Calu3 (cell line): ENCODE results near the gene ACOT6. TPM values are rescaled to one million over a fixed set of nuclear protein-coding genes. Genes with fewer than 3 reads are reported as not detected.

ENCODE experiments used
- BruUV-seq: library from RNA; stranded (reverse); fragments of 400-500 nt; replicated peaks from 2 replicates; lab custom pipeline; 2021; lab: Mats Ljungman, UMichigan
- CTCF ChIA-PET: fragments of 300-600 bp; sonication (Branson Sonifier 250); formaldehyde crosslinking; loops from one replicate; lab custom pipeline; 2022; ENCODE audit warnings: antibody characterized with exemption; lab: Charles Lee
- DNase-seq: peaks from one replicate; pipeline ENCODE4 v3.0.0; 2022
- H3K27ac Mint-ChIP-seq: one replicate; pipeline ENCODE4 v1.8.0; 2022; ENCODE audit warnings: mixed read lengths; ENCODE audit not compliant: unreplicated experiment
- H3K27me3 Mint-ChIP-seq: one replicate; pipeline ENCODE4 v1.8.0; 2022; ENCODE audit warnings: mixed read lengths; ENCODE audit not compliant: unreplicated experiment
- H3K36me3 Mint-ChIP-seq: one replicate; pipeline ENCODE4 v1.8.0; 2022; ENCODE audit warnings: mild to moderate bottlenecking, moderate library complexity, mixed read lengths; ENCODE audit not compliant: insufficient read depth, unreplicated experiment
- H3K4me1 Mint-ChIP-seq: one replicate; pipeline ENCODE4 v1.8.0; 2022; ENCODE audit warnings: mild to moderate bottlenecking, low read depth, mixed read lengths; ENCODE audit not compliant: unreplicated experiment
- H3K4me3 Mint-ChIP-seq: one replicate; pipeline ENCODE4 v1.8.0; 2022; ENCODE audit warnings: mild to moderate bottlenecking, low read depth, moderate library complexity, mixed read lengths; ENCODE audit not compliant: unreplicated experiment
- H3K9me3 Mint-ChIP-seq: one replicate; pipeline ENCODE4 v1.8.0; 2022; ENCODE audit warnings: low read depth, mixed read lengths; ENCODE audit not compliant: unreplicated experiment
- intact Hi-C: fragments of 100-400 bp; cut with micrococcal nuclease; formaldehyde crosslinking; loops from one replicate; pipeline ENCODE4 v1.10.0; 2022; ENCODE audit not compliant: unreplicated experiment
- total RNA-seq: library from RNA; stranded (reverse); gene quantifications from 2 replicates; pipeline ENCODE4 v1.2.3, GENCODE V29; 2022
- TF ChIP-seq, protein P1 (sequence below): fragments of 200-600 bp; IDR thresholded peaks from one replicate; pipeline ENCODE4 v1.8.0; 2022; ENCODE audit warnings: antibody characterized with exemption; ENCODE audit not compliant: unreplicated experiment

ACOT6 gene
- total RNA-seq, 1 experiment from 2014 or later: not detected

DNA sequence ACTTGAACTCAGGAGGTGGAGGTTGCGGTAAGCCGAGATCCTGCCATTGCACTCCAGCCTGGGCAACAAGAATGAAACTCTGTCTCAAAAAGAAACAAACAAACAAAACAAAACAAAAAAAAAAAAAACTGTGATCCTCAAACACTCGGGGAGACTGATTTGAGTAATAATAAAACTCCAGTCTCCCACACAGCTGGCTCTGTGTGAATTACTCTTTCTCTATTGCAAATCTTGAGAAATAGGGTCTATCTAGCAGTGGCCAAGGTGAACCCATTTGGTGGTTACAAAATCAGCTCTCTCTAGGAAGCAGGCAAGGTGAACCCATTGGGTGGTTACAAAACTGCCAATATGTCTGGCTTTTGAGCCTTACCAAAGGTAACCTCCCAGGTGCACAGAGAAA lies 6.0 kb upstream of the ACOT6 start:
- CTCF ChIA-PET: no interaction called here
- no peak overlapping the region for H3K27ac Mint-ChIP-seq
- H3K36me3 Mint-ChIP-seq: no peaks in the 10 kb centered on the region

DNA sequence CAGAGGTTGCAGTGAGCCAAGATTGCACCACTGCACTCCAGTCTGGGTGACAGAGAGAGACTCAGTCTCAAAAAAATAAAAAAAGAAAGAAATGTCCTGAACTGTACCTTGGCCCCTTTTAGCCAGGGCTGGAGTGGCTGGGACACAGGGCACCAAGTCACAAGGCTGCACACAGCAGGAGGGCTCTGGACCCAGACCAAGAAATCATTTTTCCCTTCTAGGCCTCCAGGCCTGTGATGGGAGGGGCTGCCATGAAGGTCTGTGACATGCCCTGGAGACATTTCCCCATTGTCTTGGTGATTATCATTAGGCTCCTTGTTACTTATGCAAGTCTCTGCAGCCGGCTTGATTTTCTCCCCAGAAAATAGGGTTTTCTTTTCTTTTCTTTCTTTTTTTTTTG lies 5.1 kb upstream of the ACOT6 start:
- BruUV-seq: no TSS peak
- H3K36me3 Mint-ChIP-seq: peaks cover 4% of the 10 kb centered on the region
- no peaks in the 10 kb centered on the region for H3K27me3 Mint-ChIP-seq
- no peaks in the 10 kb centered on the region for H3K9me3 Mint-ChIP-seq
- DNase-seq: no peak
- H3K4me3 Mint-ChIP-seq: no peak overlapping the region
- TF ChIP-seq, protein P1, sequence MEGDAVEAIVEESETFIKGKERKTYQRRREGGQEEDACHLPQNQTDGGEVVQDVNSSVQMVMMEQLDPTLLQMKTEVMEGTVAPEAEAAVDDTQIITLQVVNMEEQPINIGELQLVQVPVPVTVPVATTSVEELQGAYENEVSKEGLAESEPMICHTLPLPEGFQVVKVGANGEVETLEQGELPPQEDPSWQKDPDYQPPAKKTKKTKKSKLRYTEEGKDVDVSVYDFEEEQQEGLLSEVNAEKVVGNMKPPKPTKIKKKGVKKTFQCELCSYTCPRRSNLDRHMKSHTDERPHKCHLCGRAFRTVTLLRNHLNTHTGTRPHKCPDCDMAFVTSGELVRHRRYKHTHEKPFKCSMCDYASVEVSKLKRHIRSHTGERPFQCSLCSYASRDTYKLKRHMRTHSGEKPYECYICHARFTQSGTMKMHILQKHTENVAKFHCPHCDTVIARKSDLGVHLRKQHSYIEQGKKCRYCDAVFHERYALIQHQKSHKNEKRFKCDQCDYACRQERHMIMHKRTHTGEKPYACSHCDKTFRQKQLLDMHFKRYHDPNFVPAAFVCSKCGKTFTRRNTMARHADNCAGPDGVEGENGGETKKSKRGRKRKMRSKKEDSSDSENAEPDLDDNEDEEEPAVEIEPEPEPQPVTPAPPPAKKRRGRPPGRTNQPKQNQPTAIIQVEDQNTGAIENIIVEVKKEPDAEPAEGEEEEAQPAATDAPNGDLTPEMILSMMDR: no peak
- no peak overlapping the region for H3K27ac Mint-ChIP-seq
- H3K4me1 Mint-ChIP-seq: peaks cover 6% of the 10 kb centered on the region
- CTCF ChIA-PET: interaction anchor here (0.6 kb wide), 1 partner anchor 15 kb away, joined by 3 read pairs; no protein-coding TSS in a partner anchor
- intact Hi-C loops: no loop called here

More for the DNA sequence above, 6.0 kb upstream of the ACOT6 start:
- intact Hi-C loops: no loop called here
- Mint-ChIP-seq H3K4me1 (peaks cover 9% of the 10 kb centered on the region), H3K4me3 (no peak overlapping the region), H3K9me3 (no peaks in the 10 kb centered on the region), H3K27me3 (no peaks in the 10 kb centered on the region)
- TF ChIP-seq, protein P1: no peak
- no TSS peak for BruUV-seq
- DNase-seq: no peak

DNA sequence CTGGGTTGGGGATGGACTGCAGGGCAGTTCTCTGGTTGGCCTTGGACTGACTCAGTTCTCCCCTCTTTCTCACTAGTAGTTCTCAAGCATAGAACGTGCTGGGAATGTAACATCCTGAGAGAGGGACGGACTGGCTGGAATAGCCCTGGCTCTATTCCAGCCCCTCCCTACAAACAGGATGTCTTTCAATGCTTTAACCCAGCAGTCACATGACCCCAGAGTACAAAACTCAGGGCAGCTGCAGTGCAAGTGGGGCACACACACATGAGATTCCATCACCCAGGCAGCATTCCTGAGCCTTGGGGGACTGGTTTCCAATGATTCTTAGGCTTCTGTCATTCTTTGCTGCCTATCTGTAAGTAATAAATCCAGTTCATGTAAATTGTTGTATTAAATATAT lies 1.6 kb upstream of the ACOT6 start:
- DNase-seq: no peak
- no peaks in the 10 kb centered on the region for H3K4me1 Mint-ChIP-seq
- H3K27me3 Mint-ChIP-seq: no peaks in the 10 kb centered on the region
- intact Hi-C loops: no loop called here
- H3K27ac Mint-ChIP-seq: no peak overlapping the region
- no peaks in the 10 kb centered on the region for H3K9me3 Mint-ChIP-seq
- H3K36me3 Mint-ChIP-seq: peaks cover 18% of the 10 kb centered on the region
- TF ChIP-seq, protein P1: no peak
- no peak overlapping the region for H3K4me3 Mint-ChIP-seq
- CTCF ChIA-PET: interaction anchor here (0.7 kb wide), 1 partner anchor 103 kb away, joined by 3 read pairs; no protein-coding TSS in a partner anchor
- no TSS peak for BruUV-seq

DNA sequence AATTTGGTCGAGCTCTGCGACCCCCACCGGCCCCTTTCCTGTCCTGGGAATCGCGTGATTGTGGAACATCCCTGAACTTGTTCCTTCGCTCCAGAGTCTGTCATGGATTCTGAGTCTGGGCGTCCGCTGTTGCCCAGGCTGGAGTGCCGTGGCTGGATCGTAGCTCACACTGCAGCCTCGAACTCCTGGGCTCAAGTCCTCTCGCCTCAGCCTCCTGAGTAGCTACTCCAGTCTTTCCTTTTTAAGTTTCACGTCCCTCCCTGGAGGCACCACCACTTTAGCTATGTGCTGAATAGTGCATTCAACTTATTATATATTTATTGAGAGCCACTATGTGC lies 698 bp downstream of the ACOT6 start:
- H3K4me1 Mint-ChIP-seq: no peaks in the 10 kb centered on the region
- CTCF ChIA-PET: interaction anchor here (0.9 to 1.1 kb wide), 2 partner anchors 11 to 20 kb away, joined by 3 to 4 read pairs; no protein-coding TSS in a partner anchor
- H3K27ac Mint-ChIP-seq: no peak overlapping the region
- H3K4me3 Mint-ChIP-seq: peak overlapping the region; percentile 70
- no peak for DNase-seq
- TF ChIP-seq, protein P1: no peak
- intact Hi-C loops: no loop called here
- BruUV-seq: no TSS peak
- peaks cover 18% of the 10 kb centered on the region for H3K36me3 Mint-ChIP-seq
- H3K9me3 Mint-ChIP-seq: no peaks in the 10 kb centered on the region
- no peaks in the 10 kb centered on the region for H3K27me3 Mint-ChIP-seq
